ENCODE measurements around the gene EXOC6B.

Gene EXOC6B

DNA sequence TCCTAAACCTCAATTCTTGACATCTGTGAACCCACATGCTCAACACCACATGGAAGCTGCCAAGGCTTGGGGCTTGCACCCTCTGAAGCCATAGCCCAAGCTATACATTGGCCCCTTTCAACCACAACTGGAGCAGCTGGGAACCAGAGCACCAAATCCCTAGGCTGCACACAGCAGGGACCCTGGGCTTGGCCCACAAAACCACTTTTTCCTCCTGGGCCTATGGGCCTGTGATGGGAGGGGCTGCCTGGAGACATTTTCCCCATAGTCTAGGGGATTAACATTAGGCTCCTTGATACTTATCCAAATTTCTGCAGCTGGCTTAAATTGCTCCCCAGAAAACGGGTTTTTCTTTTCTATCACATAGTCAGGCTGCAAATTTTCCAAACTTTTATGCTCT is 40.3 kb downstream of the EXOC6B start:
- Histone ChIP-seq H2AFZ (ENCODE audit: low read length) (no peak overlapping the region), H2BK120ac (ENCODE audit: low read depth, low read length) (no peak overlapping the region), H3K4ac (ENCODE audit: low read length) (no peak overlapping the region), H2BK15ac (ENCODE audit: low read length) (no peak overlapping the region), H3K23ac (ENCODE audit: low read depth, low read length, poor library complexity) (no peak overlapping the region), H3K79me1 (ENCODE audit: low read depth, low read length) (no peaks in the 10 kb centered on the region), H3K9ac (ENCODE audit: low read depth, low read length, poor library complexity) (no peak overlapping the region), H2BK5ac (ENCODE audit: low read length) (no peak overlapping the region), H3K18ac (ENCODE audit: low read length) (no peak overlapping the region), H3K9me3 (replicated peaks in 1 of 2; ENCODE audit: control insufficient read depth in 2 of 2, insufficient read depth in 1 of 2, low read depth in 1 of 2, low read length in 2 of 2) (peaks cover 0 to 9% of the 10 kb centered on the region in 2 donors), H3K4me2 (ENCODE audit: insufficient read depth, low read length, poor library complexity, severe bottlenecking) (no peak overlapping the region), H4K8ac (ENCODE audit: low read depth, low read length) (no peak overlapping the region), H3K36me3 (replicated peaks in 1 of 2; ENCODE audit: control insufficient read depth in 2 of 2, insufficient read depth in 2 of 2, low read length in 2 of 2) (peaks cover 0 to 3% of the 10 kb centered on the region in 2 donors), H3K27ac (replicated peaks; ENCODE audit: low read length) (no peak overlapping the region), H4K91ac (ENCODE audit: low read depth, low read length, poor library complexity) (no peak overlapping the region), H2AK5ac (ENCODE audit: low read depth, low read length) (no peak overlapping the region), H3K4me1 (ENCODE audit: control insufficient read depth in 2 of 2, insufficient read depth in 1 of 2, low read depth in 1 of 2, low read length in 2 of 2) (no peaks in the 10 kb centered on the region), H3K4me3 (ENCODE audit: low read length in 2 of 2) (no peak overlapping the region), H2BK12ac (ENCODE audit: low read length) (no peak overlapping the region), H3K14ac (ENCODE audit: low read length) (no peak overlapping the region), H3K27me3 (ENCODE audit: control insufficient read depth in 3 of 3, insufficient read depth in 3 of 3, low read depth in 1 of 3, low read length in 3 of 3) (no peaks in the 10 kb centered on the region)
- no CpG with 5 or more reads among the region's 1 CpG for WGBS, 2 donors (ENCODE audit: extremely low coverage in 2 of 2, insufficient read length in 2 of 2, insufficient replicate concordance in 1 of 2)
- no peak for DNase-seq (ENCODE audit: low spot score)

GRCh38 chr2:72782520-72782919 is 43.3 kb downstream of the EXOC6B start:
- Histone ChIP-seq H3K4me1 (ENCODE audit: control insufficient read depth in 2 of 2, insufficient read depth in 1 of 2, low read depth in 1 of 2, low read length in 2 of 2) (no peaks in the 10 kb centered on the region), H4K91ac (ENCODE audit: low read depth, low read length, poor library complexity) (no peak overlapping the region), H3K27me3 (ENCODE audit: control insufficient read depth in 3 of 3, insufficient read depth in 3 of 3, low read depth in 1 of 3, low read length in 3 of 3) (no peaks in the 10 kb centered on the region), H3K27ac (replicated peaks; ENCODE audit: low read length) (no peak overlapping the region), H3K9me3 (replicated peaks in 1 of 2; ENCODE audit: control insufficient read depth in 2 of 2, insufficient read depth in 1 of 2, low read depth in 1 of 2, low read length in 2 of 2) (peaks cover 0 to 12% of the 10 kb centered on the region in 2 donors), H2BK15ac (ENCODE audit: low read length) (no peak overlapping the region), H2AK5ac (ENCODE audit: low read depth, low read length) (no peak overlapping the region), H3K23ac (ENCODE audit: low read depth, low read length, poor library complexity) (no peak overlapping the region), H3K36me3 (replicated peaks in 1 of 2; ENCODE audit: control insufficient read depth in 2 of 2, insufficient read depth in 2 of 2, low read length in 2 of 2) (peaks cover 0 to 3% of the 10 kb centered on the region in 2 donors), H3K4me2 (ENCODE audit: insufficient read depth, low read length, poor library complexity, severe bottlenecking) (no peak overlapping the region), H3K9ac (ENCODE audit: low read depth, low read length, poor library complexity) (no peak overlapping the region), H3K18ac (ENCODE audit: low read length) (no peak overlapping the region), H3K79me1 (ENCODE audit: low read depth, low read length) (no peaks in the 10 kb centered on the region), H2BK12ac (ENCODE audit: low read length) (no peak overlapping the region), H3K14ac (ENCODE audit: low read length) (no peak overlapping the region), H2BK120ac (ENCODE audit: low read depth, low read length) (no peak overlapping the region), H2AFZ (ENCODE audit: low read length) (no peak overlapping the region), H3K4me3 (ENCODE audit: low read length in 2 of 2) (no peak overlapping the region), H3K4ac (ENCODE audit: low read length) (no peak overlapping the region), H2BK5ac (ENCODE audit: low read length) (no peak overlapping the region), H4K8ac (ENCODE audit: low read depth, low read length) (no peak overlapping the region)
- DNase-seq (ENCODE audit: low spot score) = no peak
- WGBS, 2 donors (ENCODE audit: extremely low coverage in 2 of 2, insufficient read length in 2 of 2, insufficient replicate concordance in 1 of 2) = no CpG with 5 or more reads among the region's 3 CpGs

- Histone ChIP-seq H4K8ac (ENCODE audit: low read depth, low read length) (no peak overlapping the region), H2BK15ac (ENCODE audit: low read length) (no peak overlapping the region), H3K14ac (ENCODE audit: low read length) (no peak overlapping the region), H3K9ac (ENCODE audit: low read depth, low read length, poor library complexity) (no peak overlapping the region), H3K36me3 (replicated peaks in 1 of 2; ENCODE audit: control insufficient read depth in 2 of 2, insufficient read depth in 2 of 2, low read length in 2 of 2) (peaks cover 0 to 3% of the 10 kb centered on the region in 2 donors), H3K4me2 (ENCODE audit: insufficient read depth, low read length, poor library complexity, severe bottlenecking) (no peak overlapping the region), H3K27ac (replicated peaks; ENCODE audit: low read length) (no peak overlapping the region), H4K91ac (ENCODE audit: low read depth, low read length, poor library complexity) (no peak overlapping the region), H2AK5ac (ENCODE audit: low read depth, low read length) (no peak overlapping the region), H3K79me1 (ENCODE audit: low read depth, low read length) (no peaks in the 10 kb centered on the region), H3K23ac (ENCODE audit: low read depth, low read length, poor library complexity) (no peak overlapping the region), H2BK12ac (ENCODE audit: low read length) (no peak overlapping the region), H3K9me3 (replicated peaks in 1 of 2; ENCODE audit: control insufficient read depth in 2 of 2, insufficient read depth in 1 of 2, low read depth in 1 of 2, low read length in 2 of 2) (peaks cover 0 to 14% of the 10 kb centered on the region in 2 donors), H3K4me1 (ENCODE audit: control insufficient read depth in 2 of 2, insufficient read depth in 1 of 2, low read depth in 1 of 2, low read length in 2 of 2) (no peaks in the 10 kb centered on the region), H2AFZ (ENCODE audit: low read length) (no peak overlapping the region), H2BK120ac (ENCODE audit: low read depth, low read length) (no peak overlapping the region), H3K4ac (ENCODE audit: low read length) (no peak overlapping the region), H2BK5ac (ENCODE audit: low read length) (no peak overlapping the region), H3K27me3 (ENCODE audit: control insufficient read depth in 3 of 3, insufficient read depth in 3 of 3, low read depth in 1 of 3, low read length in 3 of 3) (no peaks in the 10 kb centered on the region), H3K4me3 (ENCODE audit: low read length in 2 of 2) (no peak overlapping the region), H3K18ac (ENCODE audit: low read length) (no peak overlapping the region)
- no peak for DNase-seq (ENCODE audit: low spot score)
- WGBS, 2 donors (ENCODE audit: extremely low coverage in 2 of 2, insufficient read length in 2 of 2, insufficient replicate concordance in 1 of 2) = no CpG with 5 or more reads among the region's 5 CpGs
Observed at GRCh38 chr2:72781480-72781879, 44.4 kb downstream of the EXOC6B start.

GRCh38 chr2:72780477-72780876 is 45.4 kb downstream of the EXOC6B start:
- Histone ChIP-seq H3K18ac (ENCODE audit: low read length) (no peak overlapping the region), H4K91ac (ENCODE audit: low read depth, low read length, poor library complexity) (no peak overlapping the region), H3K14ac (ENCODE audit: low read length) (no peak overlapping the region), H4K8ac (ENCODE audit: low read depth, low read length) (no peak overlapping the region), H3K4me3 (ENCODE audit: low read length in 2 of 2) (no peak overlapping the region), H2BK120ac (ENCODE audit: low read depth, low read length) (no peak overlapping the region), H2BK15ac (ENCODE audit: low read length) (no peak overlapping the region), H3K9me3 (replicated peaks in 1 of 2; ENCODE audit: control insufficient read depth in 2 of 2, insufficient read depth in 1 of 2, low read depth in 1 of 2, low read length in 2 of 2) (peaks cover 0 to 14% of the 10 kb centered on the region in 2 donors), H3K79me1 (ENCODE audit: low read depth, low read length) (no peaks in the 10 kb centered on the region), H2AK5ac (ENCODE audit: low read depth, low read length) (no peak overlapping the region), H3K4me2 (ENCODE audit: insufficient read depth, low read length, poor library complexity, severe bottlenecking) (no peak overlapping the region), H3K4me1 (ENCODE audit: control insufficient read depth in 2 of 2, insufficient read depth in 1 of 2, low read depth in 1 of 2, low read length in 2 of 2) (no peaks in the 10 kb centered on the region), H3K27ac (replicated peaks; ENCODE audit: low read length) (no peak overlapping the region), H2BK5ac (ENCODE audit: low read length) (no peak overlapping the region), H3K27me3 (ENCODE audit: control insufficient read depth in 3 of 3, insufficient read depth in 3 of 3, low read depth in 1 of 3, low read length in 3 of 3) (no peaks in the 10 kb centered on the region), H2AFZ (ENCODE audit: low read length) (no peak overlapping the region), H3K23ac (ENCODE audit: low read depth, low read length, poor library complexity) (no peak overlapping the region), H3K9ac (ENCODE audit: low read depth, low read length, poor library complexity) (no peak overlapping the region), H2BK12ac (ENCODE audit: low read length) (no peak overlapping the region), H3K36me3 (replicated peaks in 1 of 2; ENCODE audit: control insufficient read depth in 2 of 2, insufficient read depth in 2 of 2, low read length in 2 of 2) (peaks cover 0 to 3% of the 10 kb centered on the region in 2 donors), H3K4ac (ENCODE audit: low read length) (no peak overlapping the region)
- no CpG with 5 or more reads among the region's 2 CpGs for WGBS, 2 donors (ENCODE audit: extremely low coverage in 2 of 2, insufficient read length in 2 of 2, insufficient replicate concordance in 1 of 2)
- DNase-seq (ENCODE audit: low spot score) = no peak

Measured in neuronal stem cell (in vitro differentiated cells).